GM18499 (cell line): ENCODE data around the gene CALN1.
"Not testable (repeated sequence)": the region's sequence is repeated elsewhere in the genome, so short reads cannot be mapped to it uniquely, and the experiment has no call there.

Experiments
- ATAC-seq: cut with Tn5 transposase; IDR thresholded peaks from one replicate; pipeline ENCODE4 v1.9.1; 2021; ENCODE audit warnings: moderate number of reproducible peaks; ENCODE audit not compliant: insufficient read depth, unreplicated experiment

The CALN1 gene

GRCh38 chr7:71776726-71777125 lies 635.4 kb downstream of the CALN1 start:
- ATAC-seq, result no peak

GRCh38 chr7:71775648-71776047 lies 636.5 kb downstream of the CALN1 start:
- ATAC-seq, result no peak

- no peak for ATAC-seq
Measured at GRCh38 chr7:71772779-71773178, 639.4 kb downstream of the CALN1 start.

GRCh38 chr7:71770269-71770907 lies 641.8 kb downstream of the CALN1 start:
- ATAC-seq, result no peak

GRCh38 chr7:71769326-71769725 lies 642.8 kb downstream of the CALN1 start:
- ATAC-seq, result no peak

GRCh38 chr7:71768450-71768849 lies 643.7 kb downstream of the CALN1 start:
- no peak for ATAC-seq

GRCh38 chr7:71766016-71766415 lies 646.1 kb downstream of the CALN1 start:
- ATAC-seq, result no peak

GRCh38 chr7:71761336-71761735 lies 650.8 kb downstream of the CALN1 start:
- no peak for ATAC-seq

- ATAC-seq, result no peak
Measured at GRCh38 chr7:71754828-71755227, 657.3 kb downstream of the CALN1 start.

- no peak for ATAC-seq
Measured at GRCh38 chr7:71753956-71754664, 658.0 kb downstream of the CALN1 start.

GRCh38 chr7:71753236-71753635 lies 658.9 kb downstream of the CALN1 start:
- ATAC-seq, result no peak

- no peak for ATAC-seq
Measured at GRCh38 chr7:71752171-71752935, 659.8 kb downstream of the CALN1 start.

- no peak for ATAC-seq
Measured at GRCh38 chr7:71750290-71750689, 661.8 kb downstream of the CALN1 start.

GRCh38 chr7:71746006-71746405 lies 666.1 kb downstream of the CALN1 start:
- ATAC-seq, result no peak

GRCh38 chr7:71740174-71740560 lies 672.0 kb downstream of the CALN1 start:
- no peak for ATAC-seq

- ATAC-seq, result no peak
Measured at GRCh38 chr7:71739520-71740173, 672.5 kb downstream of the CALN1 start.

- ATAC-seq, result not testable (repeated sequence)
Measured at GRCh38 chr7:71737931-71738540, 674.1 kb downstream of the CALN1 start.

GRCh38 chr7:71735961-71736556 lies 676.1 kb downstream of the CALN1 start:
- no peak for ATAC-seq

GRCh38 chr7:71733107-71733870 lies 678.8 kb downstream of the CALN1 start:
- no peak for ATAC-seq
